ENCODE data around the gene SORCS3. TPM values are rescaled to one million over a fixed set of nuclear protein-coding genes. Genes with fewer than 3 reads are reported as not detected.

SORCS3 gene
- total and polyA plus RNA-seq, 2 of the 4 experiments (the other 2 are of a cell fraction): not detected

DNA sequence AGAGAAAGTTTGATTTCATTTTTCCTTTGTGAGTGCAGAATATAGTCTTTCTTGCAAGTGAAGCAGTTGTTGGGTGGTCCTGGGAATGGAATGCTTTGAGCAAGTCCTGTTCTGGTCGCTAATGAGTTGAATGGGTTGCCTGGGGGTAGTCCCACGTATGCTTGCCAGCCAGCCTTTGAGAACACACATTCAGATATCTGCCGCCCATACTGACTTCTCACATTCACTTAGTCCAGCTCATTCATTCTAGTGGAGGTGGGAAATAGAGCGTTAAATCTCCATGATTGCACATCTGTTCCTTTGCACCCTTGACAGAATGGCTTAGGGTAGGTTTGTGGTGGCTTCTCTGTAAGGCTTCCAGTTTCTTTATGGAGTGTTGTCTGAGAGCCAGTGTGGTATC lies 256.6 kb downstream of the SORCS3 start:
- Histone ChIP-seq H4K5ac (ENCODE audit: low read depth, low read length) (no peak overlapping the region), H2AK9ac (replicated peaks; ENCODE audit: low read depth, low read length, poor library complexity) (no peak overlapping the region), H2BK5ac (ENCODE audit: low read depth, low read length, poor library complexity, severe bottlenecking) (no peak overlapping the region), H2BK15ac (ENCODE audit: low read depth, low read length) (no peak overlapping the region), H4K8ac (ENCODE audit: low read depth in 2 of 2, low read length in 2 of 2) (no peak overlapping the region), H3K9me1 (ENCODE audit: insufficient read depth, low read length) (no peaks in the 10 kb centered on the region), H3K79me1 (ENCODE audit: low read depth in 1 of 2, low read length in 2 of 2) (no peaks in the 10 kb centered on the region), H3K36me3 (ENCODE audit: control insufficient read depth, insufficient read depth, low read length) (no peaks in the 10 kb centered on the region), H3K56ac (ENCODE audit: extremely low read depth, insufficient read depth, low read length) (no peak overlapping the region), H3K27ac (ENCODE audit: insufficient read depth, low read length) (no peak overlapping the region), H3K9me3 (ENCODE audit: control insufficient read depth, insufficient read depth, low read length) (peaks cover 17% of the 10 kb centered on the region), H3K4me3 (ENCODE audit: insufficient read depth, low read depth, low read length) (no peak overlapping the region), H2AK5ac (ENCODE audit: low read depth, low read length) (no peak overlapping the region), H3K9ac (ENCODE audit: low read depth, low read length) (no peak overlapping the region), H2AFZ (replicated peaks; ENCODE audit: low read length, poor library complexity) (no peak overlapping the region), H3K4ac (ENCODE audit: low read depth, low read length) (no peak overlapping the region), H4K20me1 (ENCODE audit: insufficient read depth, low read length) (no peaks in the 10 kb centered on the region), H3K23ac (ENCODE audit: low read depth, low read length) (no peak overlapping the region), H3K4me1 (ENCODE audit: control insufficient read depth, insufficient read depth, low read length) (no peaks in the 10 kb centered on the region), H3K14ac (replicated peaks; ENCODE audit: low read depth, low read length) (no peak overlapping the region), H3K27me3 (ENCODE audit: control insufficient read depth, insufficient read depth, low read length) (no peaks in the 10 kb centered on the region), H3K4me2 (ENCODE audit: low read depth, low read length) (no peak overlapping the region), H2BK120ac (ENCODE audit: low read depth, low read length) (no peak overlapping the region), H2BK20ac (ENCODE audit: low read depth, low read length) (no peak overlapping the region), H3K18ac (ENCODE audit: low read depth, low read length) (no peak overlapping the region), H4K91ac (ENCODE audit: insufficient read depth, low read depth, low read length) (no peak overlapping the region)
- TF ChIP-seq MAFK (IDR thresholded peaks at IDR 0.05; ENCODE audit: low read depth, low read length): no peak
- TF ChIP-seq, protein P1, sequence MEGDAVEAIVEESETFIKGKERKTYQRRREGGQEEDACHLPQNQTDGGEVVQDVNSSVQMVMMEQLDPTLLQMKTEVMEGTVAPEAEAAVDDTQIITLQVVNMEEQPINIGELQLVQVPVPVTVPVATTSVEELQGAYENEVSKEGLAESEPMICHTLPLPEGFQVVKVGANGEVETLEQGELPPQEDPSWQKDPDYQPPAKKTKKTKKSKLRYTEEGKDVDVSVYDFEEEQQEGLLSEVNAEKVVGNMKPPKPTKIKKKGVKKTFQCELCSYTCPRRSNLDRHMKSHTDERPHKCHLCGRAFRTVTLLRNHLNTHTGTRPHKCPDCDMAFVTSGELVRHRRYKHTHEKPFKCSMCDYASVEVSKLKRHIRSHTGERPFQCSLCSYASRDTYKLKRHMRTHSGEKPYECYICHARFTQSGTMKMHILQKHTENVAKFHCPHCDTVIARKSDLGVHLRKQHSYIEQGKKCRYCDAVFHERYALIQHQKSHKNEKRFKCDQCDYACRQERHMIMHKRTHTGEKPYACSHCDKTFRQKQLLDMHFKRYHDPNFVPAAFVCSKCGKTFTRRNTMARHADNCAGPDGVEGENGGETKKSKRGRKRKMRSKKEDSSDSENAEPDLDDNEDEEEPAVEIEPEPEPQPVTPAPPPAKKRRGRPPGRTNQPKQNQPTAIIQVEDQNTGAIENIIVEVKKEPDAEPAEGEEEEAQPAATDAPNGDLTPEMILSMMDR (conservative IDR thresholded peaks at IDR 0.05; ENCODE audit: low read depth, low read length): no peak
- no peak for TF ChIP-seq SMC3 (IDR thresholded peaks at IDR 0.05; ENCODE audit: low read depth, low read length)
- no peak for TF ChIP-seq RCOR1 (IDR thresholded peaks at IDR 0.05; ENCODE audit: insufficient replicate concordance, low read length)
- no peak for TF ChIP-seq BHLHE40 (IDR thresholded peaks at IDR 0.05; ENCODE audit: low read depth, low read length)
- TF ChIP-seq, protein P2, sequence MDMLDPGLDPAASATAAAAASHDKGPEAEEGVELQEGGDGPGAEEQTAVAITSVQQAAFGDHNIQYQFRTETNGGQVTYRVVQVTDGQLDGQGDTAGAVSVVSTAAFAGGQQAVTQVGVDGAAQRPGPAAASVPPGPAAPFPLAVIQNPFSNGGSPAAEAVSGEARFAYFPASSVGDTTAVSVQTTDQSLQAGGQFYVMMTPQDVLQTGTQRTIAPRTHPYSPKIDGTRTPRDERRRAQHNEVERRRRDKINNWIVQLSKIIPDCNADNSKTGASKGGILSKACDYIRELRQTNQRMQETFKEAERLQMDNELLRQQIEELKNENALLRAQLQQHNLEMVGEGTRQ (IDR thresholded peaks at IDR 0.05; ENCODE audit: low read depth, low read length): no peak
- TF ChIP-seq, protein P3, sequence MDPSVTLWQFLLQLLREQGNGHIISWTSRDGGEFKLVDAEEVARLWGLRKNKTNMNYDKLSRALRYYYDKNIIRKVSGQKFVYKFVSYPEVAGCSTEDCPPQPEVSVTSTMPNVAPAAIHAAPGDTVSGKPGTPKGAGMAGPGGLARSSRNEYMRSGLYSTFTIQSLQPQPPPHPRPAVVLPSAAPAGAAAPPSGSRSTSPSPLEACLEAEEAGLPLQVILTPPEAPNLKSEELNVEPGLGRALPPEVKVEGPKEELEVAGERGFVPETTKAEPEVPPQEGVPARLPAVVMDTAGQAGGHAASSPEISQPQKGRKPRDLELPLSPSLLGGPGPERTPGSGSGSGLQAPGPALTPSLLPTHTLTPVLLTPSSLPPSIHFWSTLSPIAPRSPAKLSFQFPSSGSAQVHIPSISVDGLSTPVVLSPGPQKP (IDR thresholded peaks at IDR 0.05; ENCODE audit: borderline replicate concordance, low read depth, low read length): no peak
- no peak for TF ChIP-seq CEBPB (IDR thresholded peaks at IDR 0.05; ENCODE audit: low read depth, low read length)
- no peak for TF ChIP-seq RFX5 (IDR thresholded peaks at IDR 0.05; ENCODE audit: low read depth, low read length)
- no peak for TF ChIP-seq NFE2L2 (IDR thresholded peaks at IDR 0.05; ENCODE audit: low read depth, low read length)
- ChIA-PET POLR2A (ENCODE audit: unreplicated experiment) (no interaction called here), CTCF (no interaction called here)
- BruUV-seq (replicated peaks): no TSS peak
- dilution Hi-C loops (cut with HindIII; ENCODE audit: low sequenced_read_pairs, unreplicated experiment): no loop called here
- DNase-seq: no peak
- ATAC-seq (ENCODE audit: low read depth): no peak
- intact Hi-C loops (cut with micrococcal nuclease): no loop called here
- WGBS, 2 experiments (ENCODE audit: extremely low coverage in 2 of 2, insufficient read length in 1 of 2): no CpG with 5 or more reads among the region's 4 CpGs
- in situ Hi-C loops (cut with MboI; ENCODE audit: low sequenced_read_pairs): no loop called here

Data from IMR-90 (cell line).